Sciatic nerve (tissue), 2 donors: ENCODE measurements around the gene TNNT3. TPM values are rescaled to one million over a fixed set of nuclear protein-coding genes. Genes with fewer than 3 reads are reported as not detected.

ENCODE experiments used
- ATAC-seq: fragments of 200-7000 bp; cut with Tn5 transposase; one replicate; pipeline ENCODE4 v1.9.1; 2020; ENCODE audit warnings: mild to moderate bottlenecking, moderate library complexity
- DNase-seq: peaks from one replicate; pipeline ENCODE4 v3.0.0-alpha.2; 2020; ENCODE audit warnings: low spot score
- intact Hi-C: fragments of 100-400 bp; cut with DNase I; formaldehyde crosslinking; loops from one replicate; pipeline ENCODE4 v1.14.2; 2022
- microRNA-seq: library from miRNA; unstranded; fragments of <30 nt; microRNA quantifications from one replicate; pipeline ENCODE4 v1.2.0, GENCODE V29; 2020
- total RNA-seq: library from RNA; stranded (reverse); fragmentation: NEBNext Ultra II Directional; extraction: Animal tissue kit (Norgen Biotek cat#: 25700); gene quantifications from one replicate; pipeline ENCODE4 v1.2.1, GENCODE V29; 2021
- donor health status: DM: no; HTN: no; CAD: no.
- donor health status: DM: no; HTN: no; CAD: no.

TNNT3 gene
- total RNA-seq, 1 donor from 2014 or later = 35.6 TPM

DNA sequence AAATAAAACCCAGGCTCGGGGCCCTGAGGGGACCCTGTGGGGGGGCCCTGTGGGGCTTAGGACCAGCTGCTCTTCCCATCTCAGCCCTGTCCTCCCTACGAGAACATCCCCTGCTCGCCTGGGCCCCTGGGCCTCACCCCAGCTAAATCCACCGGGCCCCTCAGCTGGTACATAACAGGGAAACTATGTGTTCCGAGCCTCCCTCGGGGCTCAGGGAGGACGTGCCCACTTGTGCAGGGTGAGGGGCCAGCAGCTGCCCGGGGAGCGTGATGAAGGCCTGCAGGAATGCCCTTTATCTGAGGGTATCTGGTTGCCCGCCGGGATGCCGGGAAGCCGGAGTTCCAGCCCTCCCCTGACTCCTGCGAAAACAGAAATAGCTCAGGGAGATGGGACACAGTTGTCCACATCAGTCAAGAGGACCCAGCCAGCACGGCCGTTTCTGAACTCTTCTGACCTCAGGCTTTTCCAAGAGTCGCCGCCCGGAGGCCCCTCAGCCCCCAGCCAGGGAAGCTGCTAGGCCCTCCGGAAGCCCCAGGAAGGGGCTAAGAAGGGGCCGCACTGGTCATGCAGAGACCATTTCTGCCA is 48.2 kb downstream of the TNNT3 start:
- no peak for ATAC-seq
- no peak for DNase-seq
- intact Hi-C loops = no loop called here

DNA sequence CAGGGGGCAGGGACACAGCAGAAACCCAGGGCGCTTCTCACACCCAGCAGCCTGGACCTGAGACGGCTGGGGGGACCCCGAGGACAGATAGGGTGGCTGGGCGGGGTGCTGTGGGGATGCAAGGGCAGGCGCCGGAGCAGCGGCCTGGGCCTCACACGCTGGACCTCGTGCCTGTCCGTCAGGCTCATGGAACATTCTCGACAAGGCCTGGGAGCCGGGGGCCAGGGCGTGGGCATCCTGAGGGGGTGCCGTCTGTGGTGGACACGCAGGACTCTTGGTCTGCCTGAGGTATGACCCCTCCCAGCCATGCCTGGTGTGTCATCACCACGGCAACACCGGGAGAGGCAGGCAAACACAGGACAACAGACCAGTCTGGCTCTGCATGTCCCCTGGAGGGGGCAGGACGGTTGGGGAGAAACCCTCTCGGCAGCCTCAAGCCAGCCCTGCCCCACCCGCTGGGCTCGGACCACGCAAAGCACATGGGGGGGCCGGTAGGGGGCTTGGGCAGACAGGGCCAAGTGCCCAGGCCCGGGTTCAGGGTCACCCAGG is 49.0 kb downstream of the TNNT3 start:
- peak; percentile 57 for ATAC-seq
- peak; percentile 44 for DNase-seq
- intact Hi-C loops = no loop called here

GRCh38 chr11:1969035-1969434 is 49.5 kb downstream of the TNNT3 start:
- ATAC-seq (peak; percentile 64), DNase-seq (no peak)
- intact Hi-C loops = no loop called here

DNA sequence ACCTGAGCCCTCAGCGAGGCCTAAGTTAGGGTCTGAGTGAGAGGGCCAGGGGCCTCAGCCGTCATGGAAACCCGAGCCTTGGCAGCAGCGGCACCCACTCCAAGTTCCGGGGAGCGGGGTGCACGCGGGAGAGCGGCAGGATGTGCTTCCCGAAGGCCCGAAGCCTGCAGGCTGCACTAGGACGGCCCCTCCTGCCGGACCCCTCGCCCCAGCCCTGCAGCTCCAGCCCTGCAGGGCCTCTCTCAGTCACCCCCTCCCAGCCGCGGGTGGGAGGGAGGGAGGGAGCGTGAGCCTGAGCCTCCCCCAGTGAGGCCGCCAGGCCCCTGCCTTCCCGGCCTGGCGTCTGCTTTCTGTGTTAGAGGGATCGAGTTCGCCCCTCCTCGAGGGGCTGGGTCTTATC is 50.3 kb downstream of the TNNT3 start:
- ATAC-seq = no peak
- intact Hi-C loops = no loop called here
- DNase-seq = no peak

DNA sequence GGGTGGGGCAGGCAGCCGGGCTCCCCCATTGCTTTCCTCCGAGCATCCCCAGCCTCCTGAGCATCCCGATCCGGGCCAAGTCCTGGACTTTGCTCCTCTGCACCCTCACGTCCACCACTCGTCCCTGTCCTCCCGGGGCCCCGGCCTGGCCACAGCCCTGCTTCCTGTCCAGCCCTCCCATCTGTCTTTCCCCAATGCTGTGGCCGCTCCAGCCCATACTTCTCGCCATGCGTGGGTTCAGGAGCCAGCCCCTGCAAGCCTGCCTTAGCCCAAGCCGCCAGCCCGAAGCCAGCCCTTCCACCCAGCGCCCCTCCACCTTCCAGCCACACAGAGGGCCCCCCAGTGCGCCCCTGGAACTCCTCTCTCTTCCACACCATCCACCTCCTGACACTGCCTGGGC is 51.5 kb downstream of the TNNT3 start:
- peak; percentile 31 for DNase-seq
- intact Hi-C loops = no loop called here
- no peak for ATAC-seq

GRCh38 chr11:1975185-1975584 is 55.7 kb downstream of the TNNT3 start:
- ATAC-seq (no peak), DNase-seq (no peak)
- intact Hi-C loops = no loop called here

DNA sequence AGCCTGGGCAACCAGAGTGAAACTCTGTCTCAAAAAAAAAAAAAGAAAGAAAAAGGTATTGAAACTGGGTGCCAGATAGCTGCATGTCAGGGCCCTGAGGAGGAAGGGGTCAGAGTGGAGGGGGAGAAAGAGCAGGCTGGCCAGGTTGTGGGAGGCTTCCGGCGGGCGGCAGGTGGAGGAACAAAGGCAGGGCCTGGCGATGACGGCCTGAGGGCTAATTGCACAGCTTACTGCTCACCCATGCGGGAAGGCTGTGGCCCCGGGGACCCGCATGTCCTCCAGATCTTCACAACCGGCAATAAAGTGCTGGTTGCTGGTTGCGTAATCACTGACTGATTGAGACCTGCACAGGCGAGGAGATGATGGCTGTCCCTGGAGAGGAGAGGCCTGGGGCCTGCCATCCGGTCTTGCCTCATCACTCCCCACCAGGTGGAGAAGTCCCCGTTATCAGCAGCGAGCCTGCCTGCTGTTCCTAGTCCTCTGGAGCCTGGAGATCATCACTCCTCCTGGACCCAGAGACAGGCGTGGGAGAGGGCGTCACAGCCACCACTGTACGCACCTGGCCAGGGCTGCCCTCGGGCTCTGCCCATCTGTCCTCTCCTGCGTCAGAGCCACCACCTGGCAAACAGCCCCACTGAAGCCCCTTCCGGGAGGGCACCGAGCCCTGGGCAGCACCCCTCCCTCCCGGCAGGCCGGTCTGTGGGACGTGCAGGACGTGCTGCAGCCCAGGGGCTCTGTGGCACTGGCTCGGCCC is 59.4 kb downstream of the TNNT3 start:
- intact Hi-C loops = no loop called here
- ATAC-seq (peak; percentile 77), DNase-seq (peak; percentile 26)

- ATAC-seq (no peak), DNase-seq (no peak)
Measured at GRCh38 chr11:1979607-1980006, 60.1 kb downstream of the TNNT3 start.

GRCh38 chr11:1982873-1983600 is 63.5 kb downstream of the TNNT3 start:
- intact Hi-C loops = no loop called here
- ATAC-seq = peak; percentile 50
- DNase-seq = no peak

More at GRCh38 chr11:1979607-1980006, 60.1 kb downstream of the TNNT3 start:
- intact Hi-C loops = no loop called here

DNA sequence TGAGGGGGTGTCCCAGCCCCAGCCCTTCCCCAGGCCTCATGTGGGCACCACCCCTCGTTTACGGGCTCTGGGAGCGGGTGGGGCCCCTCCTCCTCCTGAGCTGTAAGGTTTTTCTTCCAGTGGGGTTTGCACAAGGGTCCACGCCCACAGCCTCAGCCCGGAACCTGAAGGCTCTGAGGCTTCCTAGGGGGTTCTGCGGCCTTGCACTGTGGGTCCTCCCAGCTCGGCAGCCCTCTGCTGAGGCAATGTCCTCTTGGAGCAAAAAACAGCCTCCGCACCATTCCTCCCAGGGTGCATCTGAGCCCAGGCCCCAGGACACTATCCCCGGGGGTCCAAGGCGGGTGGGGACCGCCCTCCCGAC is 64.1 kb downstream of the TNNT3 start:
- DNase-seq = peak; percentile 26
- ATAC-seq = no peak
- intact Hi-C loops = no loop called here

DNA sequence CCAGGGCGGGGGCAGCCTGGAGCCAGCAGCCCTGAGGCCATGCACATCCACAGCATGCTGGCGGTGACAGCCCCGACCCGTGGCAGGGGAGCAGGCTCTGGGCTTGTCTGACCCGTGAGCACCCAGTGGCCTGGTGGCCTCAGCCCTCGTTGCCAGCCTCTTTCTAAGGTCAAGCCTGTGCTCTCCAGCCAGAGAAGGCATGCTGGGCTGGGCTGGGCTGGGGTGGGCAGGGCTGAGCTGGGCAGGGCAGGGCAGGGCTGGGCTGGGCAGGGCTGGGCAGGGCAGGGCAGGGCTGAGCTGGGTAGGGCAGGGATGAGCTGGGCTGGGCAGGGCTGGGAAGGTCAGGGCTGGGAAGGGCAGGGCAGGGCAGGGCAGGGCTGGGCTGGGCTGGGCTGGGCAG is 67.5 kb downstream of the TNNT3 start:
- no peak for DNase-seq
- ATAC-seq = no peak
- intact Hi-C loops = no loop called here

- intact Hi-C loops = no loop called here
- no peak for DNase-seq
- ATAC-seq = no peak
Measured at GRCh38 chr11:1988174-1988573, 68.7 kb downstream of the TNNT3 start.

Small RNA genes within 50 kb of the gene (microRNA-seq; reads per million reads assigned to microRNA genes)
- not detected for gene MIR7847

Other genes starting within 250 kb of the TNNT3 start
- not detected for gene KRTAP5-6, start 222.5 kb upstream of the TNNT3 start, total RNA-seq
- 3.4 TPM for gene IFITM10, start 169.1 kb upstream of the TNNT3 start, total RNA-seq
- gene CTSD, start 155.8 kb upstream of the TNNT3 start, total RNA-seq = 554 TPM
- 1.1 TPM for gene SYT8, start 84.7 kb upstream of the TNNT3 start, total RNA-seq
- not detected for gene TNNI2, start 80.7 kb upstream of the TNNT3 start, total RNA-seq
- 89.6 TPM for gene LSP1, start 66.6 kb upstream of the TNNT3 start, total RNA-seq
- gene PRR33, start 27.8 kb upstream of the TNNT3 start, total RNA-seq = not detected
- gene MRPL23, start 27.6 kb downstream of the TNNT3 start, total RNA-seq = 39.5 TPM
- 1,096 TPM for gene H19, start 78.1 kb downstream of the TNNT3 start, total RNA-seq
- 473 TPM for gene IGF2, start 219.7 kb downstream of the TNNT3 start, total RNA-seq
- 1.5 TPM for gene INS, start 241.5 kb downstream of the TNNT3 start, total RNA-seq